Vagina (tissue), 2 donors: ENCODE results near the gene DSC3.

ENCODE experiments used
- POLR2A ChIP-seq, 2 donors: fragments of 450-650 bp; IDR thresholded peaks; one replicate each; pipeline ENCODE4 v1.6.1; 2017; ENCODE audit warnings: antibody characterized with exemption in 2 of 2, mild to moderate bottlenecking in 2 of 2, moderate library complexity in 2 of 2
- TF ChIP-seq, protein P1 (sequence below), 3 experiments: fragments of 450-650 bp in 2 of 3; fragments of 200-600 bp in 1 of 3; sonication (generic) in 1 of 3; IDR thresholded peaks; one replicate each; pipeline ENCODE4 v1.5.1; 2017 to 2019; ENCODE audit warnings: antibody characterized with exemption in 3 of 3, mild to moderate bottlenecking in 2 of 3, moderate library complexity in 2 of 3

DNA sequence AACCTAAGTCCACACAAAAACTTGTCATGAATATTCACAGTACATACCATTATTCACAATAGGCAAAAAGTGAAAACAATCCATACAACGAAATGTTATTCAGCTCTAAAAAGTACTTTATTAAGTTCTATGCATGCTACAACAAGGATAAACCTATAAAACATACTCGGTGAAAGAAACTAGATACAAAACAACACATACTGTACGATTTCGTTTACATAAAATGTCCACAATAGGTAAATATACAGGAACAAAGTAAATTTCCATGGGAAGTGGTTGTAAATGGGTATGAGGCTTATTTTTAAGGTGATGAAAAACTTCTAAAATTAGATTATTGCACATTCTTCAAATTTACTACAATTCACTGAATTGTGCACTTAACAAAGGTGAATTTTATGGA, 8.0 kb downstream of the DSC3 start:
- no peak for TF ChIP-seq POLR2A (IDR thresholded peaks at IDR 0.05)
- TF ChIP-seq, protein P1, sequence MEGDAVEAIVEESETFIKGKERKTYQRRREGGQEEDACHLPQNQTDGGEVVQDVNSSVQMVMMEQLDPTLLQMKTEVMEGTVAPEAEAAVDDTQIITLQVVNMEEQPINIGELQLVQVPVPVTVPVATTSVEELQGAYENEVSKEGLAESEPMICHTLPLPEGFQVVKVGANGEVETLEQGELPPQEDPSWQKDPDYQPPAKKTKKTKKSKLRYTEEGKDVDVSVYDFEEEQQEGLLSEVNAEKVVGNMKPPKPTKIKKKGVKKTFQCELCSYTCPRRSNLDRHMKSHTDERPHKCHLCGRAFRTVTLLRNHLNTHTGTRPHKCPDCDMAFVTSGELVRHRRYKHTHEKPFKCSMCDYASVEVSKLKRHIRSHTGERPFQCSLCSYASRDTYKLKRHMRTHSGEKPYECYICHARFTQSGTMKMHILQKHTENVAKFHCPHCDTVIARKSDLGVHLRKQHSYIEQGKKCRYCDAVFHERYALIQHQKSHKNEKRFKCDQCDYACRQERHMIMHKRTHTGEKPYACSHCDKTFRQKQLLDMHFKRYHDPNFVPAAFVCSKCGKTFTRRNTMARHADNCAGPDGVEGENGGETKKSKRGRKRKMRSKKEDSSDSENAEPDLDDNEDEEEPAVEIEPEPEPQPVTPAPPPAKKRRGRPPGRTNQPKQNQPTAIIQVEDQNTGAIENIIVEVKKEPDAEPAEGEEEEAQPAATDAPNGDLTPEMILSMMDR (IDR thresholded peaks at IDR 0.05), result no peak
